Peyer's patch (tissue), 4 donors: Measurements from ENCODE around the gene PAQR4.

Source experiments
- CTCF ChIP-seq, 6 experiments: fragments of 450-650 bp in 4 of 6; fragments of 200-600 bp in 2 of 6; sonication (generic) in 1 of 6; IDR thresholded peaks; one replicate each; pipeline ENCODE4 v1.5.1; 2017 to 2019; ENCODE audit warnings: antibody characterized with exemption in 6 of 6, mild to moderate bottlenecking in 3 of 6, moderate library complexity in 1 of 6
- POLR2A ChIP-seq, 2 donors: fragments of 450-650 bp; IDR thresholded peaks; one replicate each; pipeline ENCODE4 v1.5.1; 2017; ENCODE audit warnings: antibody characterized with exemption in 2 of 2, mild to moderate bottlenecking in 2 of 2, moderate library complexity in 2 of 2

- TF ChIP-seq CTCF (IDR thresholded peaks at IDR 0.05) (no peak), POLR2A (IDR thresholded peaks at IDR 0.05) (no peak)
These were observed 16.5 kb upstream of the PAQR4 start for GRCh38 chr16:2952679-2953078.
